ENCODE results near the gene LONRF3.
A peak's percentile ranks its signal among the peaks of the same experiment; 100 is the strongest.

LONRF3 gene

GRCh38 chrX:119042996-119043395 is 68.6 kb downstream of the LONRF3 start:
- peak in 1 of 2 donors; percentile 5 for DNase-seq
- Histone ChIP-seq H3K4ac (ENCODE audit: low read depth, low read length) (no peak overlapping the region), H3K23ac (ENCODE audit: low read length) (no peak overlapping the region), H4K8ac (ENCODE audit: low read depth, low read length) (no peak overlapping the region), H3K4me3 (ENCODE audit: low read depth, low read length) (no peak overlapping the region), H3K79me1 (ENCODE audit: low read length) (no peaks in the 10 kb centered on the region), H3K79me2 (ENCODE audit: control insufficient read depth, insufficient read depth, low read length, poor library complexity) (no peaks in the 10 kb centered on the region), H3K4me1 (ENCODE audit: control insufficient read depth in 1 of 2, insufficient read depth in 2 of 2, low read length in 2 of 2) (no peaks in the 10 kb centered on the region), H3K18ac (ENCODE audit: low read length) (no peak overlapping the region), H4K12ac (ENCODE audit: low read depth, low read length) (no peak overlapping the region), H2BK120ac (ENCODE audit: insufficient read depth, low read length, poor library complexity) (no peak overlapping the region), H2AFZ (ENCODE audit: insufficient read depth, low read length, poor library complexity) (no peak overlapping the region), H3K14ac (ENCODE audit: low read length) (no peak overlapping the region), H3K9ac (ENCODE audit: low read length) (no peak overlapping the region), H4K91ac (ENCODE audit: low read depth, low read length) (no peak overlapping the region), H3K36me3 (ENCODE audit: control insufficient read depth in 1 of 2, insufficient read depth in 2 of 2, low read length in 2 of 2) (no peaks in the 10 kb centered on the region), H3K27me3 (ENCODE audit: insufficient read depth, low read length) (no peaks in the 10 kb centered on the region), H2BK12ac (ENCODE audit: low read length) (no peak overlapping the region), H3K9me3 (ENCODE audit: insufficient read depth, low read depth, low read length) (no peaks in the 10 kb centered on the region), H2AK5ac (ENCODE audit: low read length) (no peak overlapping the region), H2BK5ac (ENCODE audit: low read depth, low read length, poor library complexity) (no peak overlapping the region), H3K27ac (ENCODE audit: low read depth, low read length) (no peak overlapping the region), H3K4me2 (ENCODE audit: low read length) (no peak overlapping the region)
- WGBS (ENCODE audit: extremely low coverage, insufficient coverage, insufficient read length): no CpG with 5 or more reads among the region's 1 CpG

- no CpG with 5 or more reads among the region's 2 CpGs for WGBS (ENCODE audit: extremely low coverage, insufficient coverage, insufficient read length)
- Histone ChIP-seq H4K12ac (ENCODE audit: low read depth, low read length) (no peak overlapping the region), H3K4ac (ENCODE audit: low read depth, low read length) (no peak overlapping the region)
Measured at GRCh38 chrX:119045884-119046283, 71.5 kb downstream of the LONRF3 start.

GRCh38 chrX:119055687-119056086 is 81.3 kb downstream of the LONRF3 start:
- WGBS (ENCODE audit: extremely low coverage, insufficient coverage, insufficient read length): no CpG with 5 or more reads among the region's 2 CpGs
- Histone ChIP-seq H3K9me3 (ENCODE audit: insufficient read depth, low read depth, low read length) (no peaks in the 10 kb centered on the region), H3K4me2 (ENCODE audit: low read length) (no peak overlapping the region), H4K91ac (ENCODE audit: low read depth, low read length) (no peak overlapping the region), H3K36me3 (ENCODE audit: control insufficient read depth in 1 of 2, insufficient read depth in 2 of 2, low read length in 2 of 2) (no peaks in the 10 kb centered on the region), H4K8ac (ENCODE audit: low read depth, low read length) (no peak overlapping the region), H3K4me3 (ENCODE audit: low read depth, low read length) (no peak overlapping the region), H2AFZ (ENCODE audit: insufficient read depth, low read length, poor library complexity) (no peak overlapping the region), H3K4ac (ENCODE audit: low read depth, low read length) (no peak overlapping the region), H2AK5ac (ENCODE audit: low read length) (no peak overlapping the region), H3K27me3 (ENCODE audit: insufficient read depth, low read length) (no peaks in the 10 kb centered on the region), H2BK120ac (ENCODE audit: insufficient read depth, low read length, poor library complexity) (no peak overlapping the region), H3K79me1 (ENCODE audit: low read length) (no peaks in the 10 kb centered on the region), H3K18ac (ENCODE audit: low read length) (no peak overlapping the region), H2BK12ac (ENCODE audit: low read length) (no peak overlapping the region), H3K4me1 (ENCODE audit: control insufficient read depth in 1 of 2, insufficient read depth in 2 of 2, low read length in 2 of 2) (no peaks in the 10 kb centered on the region), H4K12ac (ENCODE audit: low read depth, low read length) (no peak overlapping the region), H3K14ac (ENCODE audit: low read length) (no peak overlapping the region), H3K23ac (ENCODE audit: low read length) (no peak overlapping the region), H3K9ac (ENCODE audit: low read length) (no peak overlapping the region), H3K27ac (ENCODE audit: low read depth, low read length) (no peak overlapping the region), H2BK5ac (ENCODE audit: low read depth, low read length, poor library complexity) (no peak overlapping the region), H3K79me2 (ENCODE audit: control insufficient read depth, insufficient read depth, low read length, poor library complexity) (no peaks in the 10 kb centered on the region)
- DNase-seq: no peak

More at GRCh38 chrX:119045884-119046283, 71.5 kb downstream of the LONRF3 start:
- H3K23ac ChIP-seq (ENCODE audit: low read length): no peak overlapping the region
- H3K4me2 ChIP-seq (ENCODE audit: low read length): no peak overlapping the region
- no peak overlapping the region for H2AK5ac ChIP-seq (ENCODE audit: low read length)
- H2BK12ac ChIP-seq (ENCODE audit: low read length): no peak overlapping the region
- no peaks in the 10 kb centered on the region for H3K79me2 ChIP-seq (ENCODE audit: control insufficient read depth, insufficient read depth, low read length, poor library complexity)
- no peaks in the 10 kb centered on the region for H3K79me1 ChIP-seq (ENCODE audit: low read length)
- H3K36me3 ChIP-seq (ENCODE audit: control insufficient read depth in 1 of 2, insufficient read depth in 2 of 2, low read length in 2 of 2): no peaks in the 10 kb centered on the region
- no peak overlapping the region for H3K14ac ChIP-seq (ENCODE audit: low read length)
- no peaks in the 10 kb centered on the region for H3K4me1 ChIP-seq (ENCODE audit: control insufficient read depth in 1 of 2, insufficient read depth in 2 of 2, low read length in 2 of 2)
- no peak for DNase-seq
- no peaks in the 10 kb centered on the region for H3K9me3 ChIP-seq (ENCODE audit: insufficient read depth, low read depth, low read length)
- no peak overlapping the region for H4K8ac ChIP-seq (ENCODE audit: low read depth, low read length)
- H3K27ac ChIP-seq (ENCODE audit: low read depth, low read length): no peak overlapping the region
- H3K9ac ChIP-seq (ENCODE audit: low read length): no peak overlapping the region
- H2BK5ac ChIP-seq (ENCODE audit: low read depth, low read length, poor library complexity): no peak overlapping the region
- H2AFZ ChIP-seq (ENCODE audit: insufficient read depth, low read length, poor library complexity): no peak overlapping the region
- no peak overlapping the region for H4K91ac ChIP-seq (ENCODE audit: low read depth, low read length)
- no peaks in the 10 kb centered on the region for H3K27me3 ChIP-seq (ENCODE audit: insufficient read depth, low read length)
- H2BK120ac ChIP-seq (ENCODE audit: insufficient read depth, low read length, poor library complexity): no peak overlapping the region
- no peak overlapping the region for H3K18ac ChIP-seq (ENCODE audit: low read length)
- no peak overlapping the region for H3K4me3 ChIP-seq (ENCODE audit: low read depth, low read length)

- Histone ChIP-seq H3K27me3 (ENCODE audit: insufficient read depth, low read length) (no peaks in the 10 kb centered on the region), H3K23ac (ENCODE audit: low read length) (no peak overlapping the region), H2BK120ac (ENCODE audit: insufficient read depth, low read length, poor library complexity) (no peak overlapping the region), H3K27ac (ENCODE audit: low read depth, low read length) (no peak overlapping the region), H3K36me3 (ENCODE audit: control insufficient read depth in 1 of 2, insufficient read depth in 2 of 2, low read length in 2 of 2) (no peaks in the 10 kb centered on the region), H2BK12ac (ENCODE audit: low read length) (no peak overlapping the region), H3K18ac (ENCODE audit: low read length) (no peak overlapping the region), H3K9ac (ENCODE audit: low read length) (no peak overlapping the region), H4K8ac (ENCODE audit: low read depth, low read length) (no peak overlapping the region), H3K4ac (ENCODE audit: low read depth, low read length) (no peak overlapping the region), H2AFZ (ENCODE audit: insufficient read depth, low read length, poor library complexity) (no peak overlapping the region), H3K4me1 (ENCODE audit: control insufficient read depth in 1 of 2, insufficient read depth in 2 of 2, low read length in 2 of 2) (no peaks in the 10 kb centered on the region), H3K14ac (ENCODE audit: low read length) (no peak overlapping the region), H3K4me3 (ENCODE audit: low read depth, low read length) (no peak overlapping the region), H3K79me2 (ENCODE audit: control insufficient read depth, insufficient read depth, low read length, poor library complexity) (no peaks in the 10 kb centered on the region), H2AK5ac (ENCODE audit: low read length) (no peak overlapping the region), H4K91ac (ENCODE audit: low read depth, low read length) (no peak overlapping the region), H3K79me1 (ENCODE audit: low read length) (no peaks in the 10 kb centered on the region), H3K4me2 (ENCODE audit: low read length) (no peak overlapping the region), H4K12ac (ENCODE audit: low read depth, low read length) (no peak overlapping the region), H3K9me3 (ENCODE audit: insufficient read depth, low read depth, low read length) (no peaks in the 10 kb centered on the region), H2BK5ac (ENCODE audit: low read depth, low read length, poor library complexity) (no peak overlapping the region)
- DNase-seq: peak in 1 of 2 donors; percentile 1
- WGBS (ENCODE audit: extremely low coverage, insufficient coverage, insufficient read length): no CpG with 5 or more reads among the region's 6 CpGs
Measured at GRCh38 chrX:119062750-119063374, 88.4 kb downstream of the LONRF3 start.

All from trophoblast cell (in vitro differentiated cells and primary cell).